ENCODE data around the gene RNF227.

GRCh38 chr17:7916385-7916682 is 245 bp upstream of the RNF227 start:
- no peak for TF ChIP-seq POLR2A (IDR thresholded peaks at IDR 0.05)
- TF ChIP-seq CTCF (IDR thresholded peaks at IDR 0.05): no peak

Measured in uterus (tissue), 2 donors.